Hypothalamus (tissue), 51 donors: Measurements from ENCODE around the gene PRMT2.
A peak's percentile ranks its signal among the peaks of the same experiment; 100 is the strongest.

Experiments
- DNase-seq, 51 donors: peaks; one replicate each; lab custom pipeline; 2025; lab: John Stamatoyannopoulos, UW

Gene PRMT2

GRCh38 chr21:46639489-46640386 is 4.3 kb downstream of the PRMT2 start:
- peak in 1 of 51 donors; percentile 11 for DNase-seq

GRCh38 chr21:46641656-46642055 is 6.2 kb downstream of the PRMT2 start:
- DNase-seq = no peak

- no peak for DNase-seq
Observed at GRCh38 chr21:46643379-46644177, 8.1 kb downstream of the PRMT2 start.

- DNase-seq = no peak
Observed at GRCh38 chr21:46645840-46646239, 10.4 kb downstream of the PRMT2 start.

- no peak for DNase-seq
Observed at GRCh38 chr21:46646541-46647154, 11.2 kb downstream of the PRMT2 start.

- DNase-seq = no peak
Observed at GRCh38 chr21:46648539-46648938, 13.1 kb downstream of the PRMT2 start.

- DNase-seq = no peak
Observed at GRCh38 chr21:46649356-46649755, 13.9 kb downstream of the PRMT2 start.

GRCh38 chr21:46650476-46651098 is 15.1 kb downstream of the PRMT2 start:
- DNase-seq = no peak

GRCh38 chr21:46651121-46651520 is 15.6 kb downstream of the PRMT2 start:
- DNase-seq = no peak

- no peak for DNase-seq
Observed at GRCh38 chr21:46655230-46655629, 19.8 kb downstream of the PRMT2 start.

- no peak for DNase-seq
Observed at GRCh38 chr21:46656820-46657219, 21.3 kb downstream of the PRMT2 start.

- no peak for DNase-seq
Observed at GRCh38 chr21:46660505-46660904, 25.0 kb downstream of the PRMT2 start.

- DNase-seq = peak in 35 of 51 donors; percentile 7 to 81 (median 49)
Observed at GRCh38 chr21:46661211-46661625, 25.7 kb downstream of the PRMT2 start.

GRCh38 chr21:46661642-46662366 is 26.3 kb downstream of the PRMT2 start:
- DNase-seq = no peak

- no peak for DNase-seq
Observed at GRCh38 chr21:46662367-46662654, 26.8 kb downstream of the PRMT2 start.

- DNase-seq = no peak
Observed at GRCh38 chr21:46662765-46663500, 27.5 kb downstream of the PRMT2 start.

GRCh38 chr21:46663754-46664153 is 28.3 kb downstream of the PRMT2 start:
- no peak for DNase-seq

GRCh38 chr21:46664316-46664995 is 29.0 kb downstream of the PRMT2 start:
- no peak for DNase-seq

- DNase-seq = no peak
Observed at GRCh38 chr21:46665566-46665965, 30.1 kb downstream of the PRMT2 start.
